Body of pancreas (tissue), 4 donors: ENCODE results near the gene HOXA10.

Experiments
- POLR2A ChIP-seq, 3 donors: fragments of 450-650 bp; IDR thresholded peaks; one replicate each; pipeline ENCODE4 v1.6.1; 2016; ENCODE audit warnings: antibody characterized with exemption in 3 of 3, mild to moderate bottlenecking in 2 of 3
- TF ChIP-seq, protein P1 (sequence below), 7 experiments: fragments of 450-650 bp in 4 of 7; fragments of 200-600 bp in 3 of 7; sonication (generic) in 3 of 7; IDR thresholded peaks; one replicate each; pipeline ENCODE4 v1.5.1; 2016 to 2019; ENCODE audit warnings: antibody characterized with exemption in 7 of 7

DNA sequence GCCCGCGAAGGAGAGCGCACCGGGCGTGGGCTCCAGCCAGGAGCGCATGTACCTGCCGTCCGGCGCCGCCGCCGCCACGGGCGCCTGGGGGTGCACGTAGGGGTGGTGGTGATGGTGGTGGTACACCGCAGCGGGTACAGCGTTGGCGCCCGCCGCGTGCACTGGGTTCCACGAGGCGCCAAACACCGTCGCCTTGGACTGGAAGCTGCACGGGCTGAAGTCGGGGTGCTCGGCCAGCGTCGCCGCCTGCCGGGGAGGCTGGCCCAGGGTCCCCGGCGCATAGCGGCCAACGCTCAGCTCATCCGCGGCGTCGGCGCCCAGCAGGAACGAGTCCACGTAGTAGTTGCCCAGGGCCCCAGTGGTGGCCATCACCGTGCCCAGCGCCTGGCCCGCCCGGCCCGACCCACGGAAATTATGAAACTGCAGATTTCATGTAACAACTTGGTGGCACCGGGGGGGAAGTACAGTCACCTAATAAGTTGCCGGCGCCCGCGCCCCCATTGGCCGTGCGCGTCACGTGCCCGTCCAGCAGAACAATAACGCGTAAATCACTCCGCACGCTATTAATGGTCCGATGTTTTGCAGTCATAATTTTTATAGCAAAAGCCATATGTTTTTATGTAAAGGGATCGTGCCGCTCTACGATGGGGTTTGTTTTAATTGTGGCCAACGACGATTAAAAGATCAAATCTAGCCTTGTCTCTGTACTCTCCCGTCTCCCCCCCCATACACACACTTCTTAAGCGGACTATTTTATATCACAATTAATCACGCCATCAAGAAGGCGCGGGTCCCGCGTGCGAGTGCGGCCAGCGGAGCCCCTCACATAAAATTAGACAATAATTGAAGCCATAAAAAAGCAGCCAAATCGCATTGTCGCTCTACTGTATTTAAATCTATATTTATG lies 8.8 kb downstream of the HOXA10 start, which contains the start of gene HOXA9:
- TF ChIP-seq, protein P1, sequence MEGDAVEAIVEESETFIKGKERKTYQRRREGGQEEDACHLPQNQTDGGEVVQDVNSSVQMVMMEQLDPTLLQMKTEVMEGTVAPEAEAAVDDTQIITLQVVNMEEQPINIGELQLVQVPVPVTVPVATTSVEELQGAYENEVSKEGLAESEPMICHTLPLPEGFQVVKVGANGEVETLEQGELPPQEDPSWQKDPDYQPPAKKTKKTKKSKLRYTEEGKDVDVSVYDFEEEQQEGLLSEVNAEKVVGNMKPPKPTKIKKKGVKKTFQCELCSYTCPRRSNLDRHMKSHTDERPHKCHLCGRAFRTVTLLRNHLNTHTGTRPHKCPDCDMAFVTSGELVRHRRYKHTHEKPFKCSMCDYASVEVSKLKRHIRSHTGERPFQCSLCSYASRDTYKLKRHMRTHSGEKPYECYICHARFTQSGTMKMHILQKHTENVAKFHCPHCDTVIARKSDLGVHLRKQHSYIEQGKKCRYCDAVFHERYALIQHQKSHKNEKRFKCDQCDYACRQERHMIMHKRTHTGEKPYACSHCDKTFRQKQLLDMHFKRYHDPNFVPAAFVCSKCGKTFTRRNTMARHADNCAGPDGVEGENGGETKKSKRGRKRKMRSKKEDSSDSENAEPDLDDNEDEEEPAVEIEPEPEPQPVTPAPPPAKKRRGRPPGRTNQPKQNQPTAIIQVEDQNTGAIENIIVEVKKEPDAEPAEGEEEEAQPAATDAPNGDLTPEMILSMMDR (IDR thresholded peaks at IDR 0.05), result no peak
- TF ChIP-seq POLR2A (IDR thresholded peaks at IDR 0.05), result no peak
